ENCODE measurements around the gene ARID1B.

Gene ARID1B

GRCh38 chr6:157255079-157255478 lies 477.9 kb downstream of the ARID1B start:
- no peak for ATAC-seq

- no peak for ATAC-seq
Observed at GRCh38 chr6:157258878-157259277, 481.7 kb downstream of the ARID1B start.

GRCh38 chr6:157259443-157259842 lies 482.3 kb downstream of the ARID1B start:
- ATAC-seq, result no peak

All from activated CD4-positive, CD25-positive, alpha-beta regulatory T cell treated with anti-CD3 and anti-CD28 coated beads, Interleukin-2, amount 50 U/mL, for 24 hours (primary cell).